OCI-LY7 (cell line): ENCODE data around the gene DTNB.

Source experiments
- CTCF ChIP-seq: fragments of 200-600 bp; sonication (generic); conservative IDR thresholded peaks from 2 replicates; pipeline ENCODE4 v1.5.1; 2014; ENCODE audit warnings: mild to moderate bottlenecking, antibody characterized with exemption, low read length, moderate library complexity, mixed read lengths
- EZH2phosphoT487 ChIP-seq: fragments of 200-600 bp; sonication (generic); IDR thresholded peaks from 2 replicates; pipeline ENCODE4 v1.6.1; 2018; ENCODE audit warnings: low read depth, borderline replicate concordance, mild to moderate bottlenecking, mixed run types, antibody characterized with exemption, low read length, moderate library complexity, mixed read lengths

GRCh38 chr2:25712455-25712854 lies 39.1 kb upstream of the DTNB start:
- TF ChIP-seq CTCF, result no peak
- no peak for TF ChIP-seq EZH2phosphoT487
